Heart left ventricle (tissue), 16 donors: ENCODE results near the gene SMOC1. TPM values are rescaled to one million over a fixed set of nuclear protein-coding genes. Genes with fewer than 3 reads are reported as not detected.

Experiments
- ATAC-seq, 4 donors: fragments of 200-7000 bp; cut with Tn5 transposase; one replicate each; pipeline ENCODE4 v1.9.1; 2020 to 2022; ENCODE audit warnings: moderate library complexity in 4 of 4, mild to moderate bottlenecking in 3 of 4, moderate number of reproducible peaks in 1 of 4
- DNase-seq, 5 donors: peaks; one replicate each; pipeline ENCODE4 v3.0.0-alpha.2; 2020
- H3K27ac ChIP-seq, 12 donors: fragments of 200-600 bp; sonication (generic) in 4 of 12; one replicate each; pipeline versions ENCODE4 v1.5.0 to v1.8.0; 2016 to 2022; ENCODE audit warnings: mild to moderate bottlenecking in 2 of 12
- H3K27me3 ChIP-seq, 9 donors: fragments of 200-600 bp; sonication (generic) in 2 of 9; one replicate each; pipeline versions ENCODE4 v1.5.1 to v1.8.0; 2016 to 2022; ENCODE audit warnings: mild to moderate bottlenecking in 3 of 9
- H3K36me3 ChIP-seq, 9 donors: fragments of 200-600 bp; sonication (generic) in 2 of 9; one replicate each; pipeline versions ENCODE4 v1.5.0 to v1.8.0; 2018 to 2022; ENCODE audit warnings: mild to moderate bottlenecking in 2 of 9
- H3K4me1 ChIP-seq, 12 donors: fragments of 200-600 bp; sonication (generic) in 4 of 12; one replicate each; pipeline versions ENCODE4 v1.5.0 to v1.8.0; 2016 to 2022; ENCODE audit warnings: mild to moderate bottlenecking in 3 of 12
- H3K4me3 ChIP-seq, 12 donors: fragments of 200-600 bp; sonication (generic) in 4 of 12; one replicate each; pipeline versions ENCODE4 v1.5.0 to v1.8.0; 2017 to 2022; ENCODE audit warnings: mild to moderate bottlenecking in 9 of 12, moderate library complexity in 4 of 12
- H3K9me3 ChIP-seq, 12 donors: fragments of 200-600 bp; sonication (generic) in 4 of 12; one replicate each; pipeline versions ENCODE4 v1.5.0 to v1.8.0; 2016 to 2022; ENCODE audit warnings: mild to moderate bottlenecking in 1 of 12
- CTCF ChIP-seq, 12 donors: fragments of 200-600 bp; sonication (generic) in 4 of 12; IDR thresholded peaks; one replicate each; pipeline versions ENCODE4 v1.5.0 to v1.8.0; 2018 to 2022; ENCODE audit warnings: antibody characterized with exemption in 12 of 12, mild to moderate bottlenecking in 5 of 12
- POLR2A ChIP-seq, 2 donors: fragments of 450-650 bp; IDR thresholded peaks; one replicate each; pipeline ENCODE4 v1.6.1; 2017; ENCODE audit warnings: antibody characterized with exemption in 2 of 2, mild to moderate bottlenecking in 2 of 2, moderate library complexity in 2 of 2
- whole genome bisulfite sequencing, 4 donors: extraction: QIAGEN DNeasy Blood & Tissue Kit in 2 of 4; methylation state at CpG; one replicate each; pipeline versions ENCODE4 v1.1.5 to v1.1.7; 2013 to 2018; 5-methylcytosine and 5-hydroxymethylcytosine counted together
- intact Hi-C, 10 donors: fragments of 100-400 bp; cut with DNase I; formaldehyde crosslinking; loops; one replicate each; pipeline versions ENCODE4 v1.11.1 to v1.14.2; 2022
- polyA plus RNA-seq, 2 donors: library from polyadenylated mRNA; stranded (reverse); fragments of 200-250 nt; gene quantifications; one replicate each; pipeline ENCODE4 v1.2.3, GENCODE V29; 2013
- total RNA-seq, 9 donors: library from RNA; depleted of rRNA in 2 of 9; stranded (reverse); fragments of >200 nt in 2 of 9; fragmentation: NEBNext Ultra II Directional in 3 of 9; extraction: Animal tissue kit (Norgen Biotek cat#: 25700) in 3 of 9; gene quantifications; one replicate each; pipeline versions ENCODE4 v1.1.0 to v1.2.4, GENCODE V29; 2016 to 2023
- donor health status: ischemic (EF 13 %, LVEDD 7.1; RV severe dilation, severe dysfunction).
- donor health status: healthy with polysubstance abuse.
- donor health status: DM: no; HTN: yes; CAD: no.
- donor health status: DM: no; HTN: no; CAD: no.
- donor health status: ischemic (EF 25% LVEDD 6.9; RV normal size, moderate dysfunction).
- donor health status: ischemic (EF 25% LVEDD 5.7; RV mildly dilated, moderate dysfunction).
- donor health status: healthy.
- donor health status: DM: yes; HTN: yes; CAD: no.
- donor health status: ischemic (EF 35%, LVEDD 5.7; RV mildly dilated, moderate dysfunction).
- donor health status: nonischemic (EF 11% LVEDD 7.7; RV severe dilation, severe dysfunction).
- donor health status: DM: yes; HTN: yes; CAD: no.
- donor health status: PGD.
- donor health status: ischemic (EF 29% LVEDD 5.4; RV normal size, mild dysfunction).
- donor health status: nonischemic (EF 23%, LVEDD 6.1; RV moderate dilation, normal function).

The SMOC1 gene
- total and polyA plus RNA-seq, 11 donors, result 0.57 to 2.8 (median 0.85) TPM; not detected in 2

- ATAC-seq (no peak), DNase-seq (no peak)
- peaks cover 0 to 13% (median 4%) of the 10 kb centered on the region in 9 donors for H3K27me3 ChIP-seq
- H3K36me3 ChIP-seq, result no peaks in the 10 kb centered on the region
- H3K4me3 ChIP-seq, result no peak overlapping the region
- 78 to 82% (median 80%) methylated on average over 1 to 2 of the region's 2 CpGs for WGBS, 4 donors
- H3K27ac ChIP-seq, result no peak overlapping the region
- TF ChIP-seq CTCF (IDR thresholded peaks at IDR 0.05), result no peak
- TF ChIP-seq POLR2A (IDR thresholded peaks at IDR 0.05), result no peak
- H3K4me1 ChIP-seq, result no peaks in the 10 kb centered on the region
- H3K9me3 ChIP-seq, result no peaks in the 10 kb centered on the region
- intact Hi-C loops, result no loop called here
Observed at GRCh38 chr14:70033561-70033960, 154.3 kb downstream of the SMOC1 start.

- no peak overlapping the region for H3K4me3 ChIP-seq
- intact Hi-C loops, result no loop called here
- H3K4me1 ChIP-seq, result no peaks in the 10 kb centered on the region
- 49 to 69% (median 61%) methylated on average over 3 of the region's 3 CpGs for WGBS, 4 donors
- ATAC-seq (no peak), DNase-seq (no peak)
- no peaks in the 10 kb centered on the region for H3K36me3 ChIP-seq
- H3K27ac ChIP-seq, result no peak overlapping the region
- TF ChIP-seq POLR2A (IDR thresholded peaks at IDR 0.05) (no peak), CTCF (IDR thresholded peaks at IDR 0.05) (no peak)
- peaks cover 0 to 15% (median 3%) of the 10 kb centered on the region in 9 donors for H3K27me3 ChIP-seq
- no peaks in the 10 kb centered on the region for H3K9me3 ChIP-seq
Observed at GRCh38 chr14:70034257-70034656, 155.0 kb downstream of the SMOC1 start.

- H3K27ac ChIP-seq, result no peak overlapping the region
- TF ChIP-seq POLR2A (IDR thresholded peaks at IDR 0.05), result no peak
- TF ChIP-seq CTCF (IDR thresholded peaks at IDR 0.05), result no peak
- intact Hi-C loops, result no loop called here
- 54 to 79% (median 58%) methylated on average over 1 of the region's 1 CpG for WGBS, 4 donors
- no peaks in the 10 kb centered on the region for H3K4me1 ChIP-seq
- H3K27me3 ChIP-seq, result peaks cover 0 to 24% (median 3%) of the 10 kb centered on the region in 9 donors
- H3K9me3 ChIP-seq, result no peaks in the 10 kb centered on the region
- DNase-seq (no peak), ATAC-seq (no peak)
- no peaks in the 10 kb centered on the region for H3K36me3 ChIP-seq
- no peak overlapping the region for H3K4me3 ChIP-seq
Observed at GRCh38 chr14:70036665-70037064, 157.4 kb downstream of the SMOC1 start.

- WGBS, 4 donors, result 68 to 76% (median 73%) methylated on average over 2 of the region's 2 CpGs
- no peak overlapping the region for H3K27ac ChIP-seq
- H3K9me3 ChIP-seq, result no peaks in the 10 kb centered on the region
- H3K4me1 ChIP-seq, result no peaks in the 10 kb centered on the region
- no peaks in the 10 kb centered on the region for H3K36me3 ChIP-seq
- ATAC-seq (no peak), DNase-seq (no peak)
- no peak for TF ChIP-seq CTCF (IDR thresholded peaks at IDR 0.05)
- no peak for TF ChIP-seq POLR2A (IDR thresholded peaks at IDR 0.05)
- intact Hi-C loops, result loop anchor here in 4 of 10 donors (10.0 kb wide), 1 partner anchor 672 kb away; no protein-coding TSS in a partner anchor
- H3K4me3 ChIP-seq, result no peak overlapping the region
- H3K27me3 ChIP-seq, result peaks cover 0 to 39% (median 8%) of the 10 kb centered on the region in 9 donors
Observed at GRCh38 chr14:70043001-70043400, 163.8 kb downstream of the SMOC1 start.
